C1 segment of cervical spinal cord (tissue), 14 donors: ENCODE measurements around the gene INSL4.
A peak's percentile ranks its signal among the peaks of the same experiment; 100 is the strongest.

ENCODE experiments used
- DNase-seq, 14 donors: peaks; one replicate each; lab custom pipeline; 2025; lab: John Stamatoyannopoulos, UW

INSL4 gene

GRCh38 chr9:5231212-5231611 is at the start of gene INSL4:
Gene INSL4 (plus strand): TSS chr9:5231419. CDS start chr9:5231524, 105 bp downstream.
- no peak for DNase-seq

- no peak for DNase-seq
These were observed 46.4 kb upstream of the INSL4 start for GRCh38 chr9:5184776-5185175.

GRCh38 chr9:5185220-5185840 is 45.9 kb upstream of the INSL4 start, which contains the start of gene INSL6:
Gene INSL6 (minus strand): TSS chr9:5185639. CDS start chr9:5185602, 37 bp downstream.
- no peak for DNase-seq

GRCh38 chr9:5186416-5187169 is 44.6 kb upstream of the INSL4 start:
- peak in 3 of 14 donors; percentile 1 to 9 (median 3) for DNase-seq

GRCh38 chr9:5188060-5188984 is 42.9 kb upstream of the INSL4 start:
- DNase-seq, result no peak

GRCh38 chr9:5191985-5192384 is 39.2 kb upstream of the INSL4 start:
- no peak for DNase-seq

- DNase-seq, result no peak
These were observed 37.9 kb upstream of the INSL4 start for GRCh38 chr9:5193345-5193744.

- no peak for DNase-seq
These were observed 35.8 kb upstream of the INSL4 start for GRCh38 chr9:5195463-5195862.

- DNase-seq, result no peak
These were observed 26.1 kb upstream of the INSL4 start for GRCh38 chr9:5205071-5205470.

GRCh38 chr9:5230554-5230953 is 665 bp upstream of the INSL4 start:
- no peak for DNase-seq

GRCh38 chr9:5263351-5264218 is 32.4 kb downstream of the INSL4 start:
- no peak for DNase-seq

- DNase-seq, result no peak
These were observed 33.0 kb downstream of the INSL4 start for GRCh38 chr9:5264219-5264595.

GRCh38 chr9:5265939-5266338 is 34.7 kb downstream of the INSL4 start:
- DNase-seq, result no peak

- DNase-seq, result no peak
These were observed 38.1 kb downstream of the INSL4 start for GRCh38 chr9:5269249-5269715.

- DNase-seq, result no peak
These were observed 43.6 kb downstream of the INSL4 start for GRCh38 chr9:5274770-5275169.

GRCh38 chr9:5278486-5278885 is 47.3 kb downstream of the INSL4 start:
- DNase-seq, result no peak
